HG03139 (cell line): Measurements from ENCODE around the gene NKX1-2.

Experiments used
- ATAC-seq: cut with Tn5 transposase; IDR thresholded peaks from one replicate; pipeline ENCODE4 v1.9.1; 2021; ENCODE audit not compliant: unreplicated experiment

The NKX1-2 gene

DNA sequence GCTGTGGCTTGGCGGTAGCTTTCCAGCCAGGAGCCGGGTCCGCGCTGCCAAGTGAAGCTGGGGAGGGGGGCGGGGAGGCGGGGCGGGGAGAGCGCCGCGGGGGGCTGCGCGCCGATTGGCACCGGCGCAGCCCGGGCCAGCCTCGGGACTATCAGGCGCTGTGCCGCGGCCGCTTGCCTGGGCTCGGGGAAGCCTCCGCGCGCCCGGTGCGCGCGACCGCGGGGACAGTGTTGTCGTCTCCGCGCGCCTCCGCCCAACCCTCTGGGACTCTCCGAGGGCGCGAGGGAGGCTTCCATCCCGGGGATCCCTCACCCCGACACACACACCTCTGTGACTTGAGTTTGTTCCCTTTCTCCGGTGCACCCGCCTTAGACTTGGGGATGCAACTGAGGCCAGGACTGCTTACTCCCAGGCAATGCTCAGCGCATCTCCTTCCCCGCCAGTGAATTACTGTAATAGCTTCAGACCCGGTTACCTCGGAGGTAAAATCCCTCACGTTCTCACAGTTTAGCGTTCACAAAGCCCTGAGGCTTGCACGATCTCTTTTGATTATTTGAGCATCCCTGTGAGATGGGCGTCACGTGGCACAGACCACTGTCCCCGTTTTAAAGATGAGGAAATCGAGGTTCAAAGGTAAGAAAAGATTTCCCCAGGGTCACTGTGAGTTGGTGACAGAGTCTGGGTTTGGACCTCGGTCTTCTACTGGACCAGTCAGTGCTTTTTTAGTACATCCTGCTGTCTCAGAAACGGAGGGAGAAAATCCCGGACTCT is at the start of gene NKX1-2:
TSS of gene NKX1-2 (minus strand) at position 24 of the 771 bp plus-strand sequence. CDS start 92 bp downstream, outside the sequence.
- ATAC-seq: no peak

DNA sequence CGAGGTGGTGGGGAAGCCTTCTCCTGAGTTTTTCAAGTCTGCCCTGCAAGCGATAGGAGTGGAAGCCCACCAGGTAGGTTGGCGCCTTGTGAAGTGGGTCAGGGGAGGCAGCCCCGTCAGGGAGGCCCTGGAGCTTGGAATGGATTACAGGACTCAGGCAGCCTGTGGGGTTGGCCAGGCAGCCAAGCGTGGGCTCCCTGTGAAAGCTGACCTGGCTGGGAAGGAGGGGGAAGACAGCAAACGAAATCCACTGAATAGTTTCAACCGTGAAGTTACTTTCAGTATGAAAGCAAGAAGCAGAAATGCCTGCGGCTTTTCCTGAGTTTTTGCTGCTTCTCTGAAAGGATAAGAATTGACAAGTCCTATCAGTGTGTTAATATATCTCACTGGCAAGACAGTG is 48.2 kb upstream of the NKX1-2 start:
- ATAC-seq: no peak

DNA sequence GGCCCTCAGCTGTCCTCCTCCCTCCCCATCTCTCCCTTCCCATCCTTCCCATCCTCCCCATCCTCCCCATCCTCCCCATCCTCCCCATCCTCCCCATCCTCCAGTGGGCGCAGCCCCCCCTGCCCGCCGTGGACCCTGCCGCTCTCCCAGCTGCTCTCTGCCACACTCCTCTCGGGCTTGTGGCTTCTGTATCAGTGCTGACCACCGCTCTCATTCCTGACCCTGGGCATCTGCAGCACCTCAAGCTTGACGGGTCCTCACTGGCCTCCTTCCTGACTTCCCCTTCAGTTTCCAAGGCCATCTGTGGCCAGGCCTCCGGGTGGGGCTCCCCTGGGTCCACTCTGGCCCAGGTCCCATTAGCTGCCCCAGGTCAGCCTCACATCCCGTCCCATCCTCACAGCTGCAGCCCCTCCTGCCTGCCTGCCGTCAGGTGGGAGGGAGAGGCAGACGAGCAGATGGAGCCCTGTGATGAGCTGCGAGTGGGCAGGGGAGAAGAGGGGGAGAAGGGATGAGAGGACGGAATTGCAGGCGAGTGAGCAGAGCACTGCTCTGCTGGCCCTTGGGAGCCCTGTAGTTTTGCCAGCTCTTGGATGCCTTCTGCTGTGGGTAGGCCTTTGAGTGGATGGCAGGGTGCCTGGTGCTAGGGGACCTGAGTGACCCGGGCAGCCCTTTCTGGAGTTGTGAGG is 47.5 kb upstream of the NKX1-2 start:
- no peak for ATAC-seq

DNA sequence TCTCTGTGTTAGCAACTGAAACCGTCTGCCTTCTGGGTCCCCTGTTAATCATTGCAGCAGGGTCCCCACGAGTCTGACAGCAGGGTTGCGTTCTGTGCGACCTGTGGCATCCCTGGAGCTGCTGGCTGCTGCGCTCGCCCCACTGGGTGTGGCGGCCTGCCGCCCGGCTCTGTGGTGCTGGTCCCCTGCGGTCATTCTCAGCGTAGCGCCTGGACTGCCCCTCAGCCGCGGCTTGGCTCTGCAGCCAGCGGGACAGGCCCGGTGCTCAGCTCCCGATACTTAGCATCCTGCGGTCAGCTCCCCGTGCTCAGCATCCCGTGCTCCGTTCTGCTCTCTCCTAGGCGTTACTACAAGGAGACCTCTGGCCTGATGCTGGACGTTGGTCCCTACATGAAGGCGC is 46.8 kb upstream of the NKX1-2 start:
- no peak for ATAC-seq

DNA sequence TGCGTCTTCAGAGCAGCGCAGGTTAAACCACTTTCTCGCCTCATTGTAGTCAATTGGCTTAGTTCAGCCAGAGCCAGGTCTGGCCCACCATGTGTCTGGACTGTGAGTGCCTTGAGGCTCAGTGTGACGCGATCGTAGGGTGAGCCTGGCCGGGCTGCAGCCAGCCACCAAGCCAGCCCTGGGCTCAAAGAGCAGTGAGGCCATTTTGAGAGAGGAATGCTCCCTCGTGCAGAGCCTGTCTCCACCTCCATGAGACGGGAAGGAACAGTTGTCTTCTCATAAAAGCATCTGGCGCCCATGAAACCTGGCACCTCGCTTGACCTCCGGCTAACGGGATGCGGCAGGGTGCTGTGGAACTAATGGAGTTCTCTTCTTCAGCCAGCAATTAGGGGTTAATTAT is 46.3 kb upstream of the NKX1-2 start:
- ATAC-seq: no peak

DNA sequence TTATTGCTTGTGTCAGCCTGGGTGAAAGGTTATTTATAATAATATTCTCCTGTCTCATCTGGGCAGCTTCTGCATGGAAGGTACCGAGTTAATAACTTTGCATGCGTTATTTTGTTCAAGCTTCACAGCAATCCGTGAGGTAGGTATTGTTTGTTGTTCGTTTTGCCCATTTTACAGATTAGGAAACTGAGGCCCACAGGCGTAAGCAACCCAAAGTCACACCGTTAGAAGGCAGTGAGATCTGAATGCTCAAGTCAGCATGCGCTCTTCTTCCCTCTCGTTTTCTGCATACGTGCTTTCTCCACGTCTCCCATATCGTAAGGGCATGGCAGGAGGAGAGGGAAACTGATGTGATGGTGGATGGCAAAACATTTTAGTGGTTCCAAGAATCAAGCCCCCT is 45.9 kb upstream of the NKX1-2 start:
- ATAC-seq: no peak

DNA sequence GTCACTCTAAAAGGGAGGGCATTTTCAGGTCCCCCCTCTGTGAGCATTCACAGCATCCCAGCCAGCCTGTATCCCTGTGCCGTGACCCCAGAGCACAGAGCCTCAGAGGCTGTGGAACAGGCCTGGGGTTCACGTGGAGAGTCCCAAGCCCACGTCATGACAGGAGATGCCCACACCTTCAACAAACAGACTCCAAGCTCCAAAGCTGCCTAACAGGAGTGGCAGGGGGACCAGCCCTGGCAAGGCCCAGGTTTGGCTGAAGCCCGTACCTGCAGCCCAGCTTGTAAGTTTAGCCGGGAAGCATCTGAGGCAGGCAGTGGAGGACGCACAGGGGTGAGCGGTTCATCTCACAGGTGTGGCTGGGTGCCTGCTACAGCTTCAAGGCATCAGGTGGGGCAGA is 45.3 kb upstream of the NKX1-2 start:
- no peak for ATAC-seq

DNA sequence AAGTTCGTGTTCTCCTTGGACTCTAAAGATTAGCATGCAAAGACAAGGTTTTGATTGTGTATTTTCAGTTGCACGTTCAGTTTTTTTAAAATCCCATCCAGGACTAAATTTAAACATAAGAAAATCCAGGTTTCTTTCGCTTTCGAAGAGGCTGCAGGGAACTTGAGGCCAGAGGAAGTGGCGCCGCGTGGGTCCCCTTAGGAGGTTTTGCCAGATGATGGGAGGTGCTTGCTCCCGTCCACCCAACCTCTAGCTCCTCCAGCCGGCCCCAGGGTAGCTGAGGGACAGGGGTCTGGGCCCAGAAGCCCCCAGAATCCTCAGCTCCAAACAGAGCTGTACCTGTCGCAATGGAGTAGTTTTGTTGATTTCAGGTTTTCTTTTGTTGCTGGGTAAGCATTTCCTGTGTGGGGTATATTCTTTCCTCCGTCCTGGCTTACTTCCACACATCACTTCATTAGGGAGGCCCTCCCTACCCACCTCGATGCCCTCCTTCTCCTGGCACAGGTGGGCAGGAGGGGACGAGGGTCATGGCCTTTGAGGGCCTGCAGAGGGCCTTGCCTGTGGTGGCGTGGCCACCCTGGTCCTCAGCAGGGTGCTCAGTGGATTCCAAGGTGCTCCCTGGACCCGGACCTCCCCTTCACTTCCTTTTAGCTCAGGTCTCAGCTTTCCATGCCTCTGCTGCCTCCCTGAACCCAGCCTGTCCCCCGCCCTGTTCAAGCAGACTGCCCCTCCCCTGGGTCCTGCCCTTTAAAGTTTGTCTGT is 44.4 kb upstream of the NKX1-2 start:
- ATAC-seq: no peak

DNA sequence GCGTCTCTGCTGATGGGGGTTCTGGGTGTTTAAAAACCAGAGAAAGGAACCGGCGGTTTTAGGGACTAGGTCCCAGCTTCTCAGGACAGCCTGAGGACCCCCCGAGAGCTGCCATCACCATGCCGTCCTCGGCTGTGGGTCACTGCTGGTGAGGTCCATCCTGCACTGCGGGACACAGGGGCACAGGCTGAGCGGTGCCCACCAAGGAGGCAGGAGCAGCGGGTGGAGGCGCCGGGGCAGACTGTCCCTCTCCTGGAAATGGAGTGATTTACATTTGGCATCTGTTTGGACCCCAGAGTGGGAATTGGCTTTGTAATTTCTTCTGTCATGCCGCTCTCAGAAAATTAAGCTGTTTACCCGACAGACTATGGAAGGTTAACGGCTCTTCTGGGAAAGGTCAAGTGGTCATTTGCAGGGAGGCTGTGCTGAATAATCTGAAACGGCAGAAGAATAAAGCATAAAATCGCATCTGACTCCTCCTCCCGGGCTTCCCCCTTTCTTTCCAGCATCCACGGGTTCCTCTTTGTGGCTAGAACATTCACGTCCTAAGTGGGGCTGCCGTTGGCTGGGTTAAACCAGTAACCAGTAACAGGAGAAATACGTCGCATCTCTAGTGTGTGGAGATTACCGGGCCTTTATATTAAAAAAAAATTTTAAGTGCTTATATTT is 43.5 kb upstream of the NKX1-2 start:
- ATAC-seq: no peak

DNA sequence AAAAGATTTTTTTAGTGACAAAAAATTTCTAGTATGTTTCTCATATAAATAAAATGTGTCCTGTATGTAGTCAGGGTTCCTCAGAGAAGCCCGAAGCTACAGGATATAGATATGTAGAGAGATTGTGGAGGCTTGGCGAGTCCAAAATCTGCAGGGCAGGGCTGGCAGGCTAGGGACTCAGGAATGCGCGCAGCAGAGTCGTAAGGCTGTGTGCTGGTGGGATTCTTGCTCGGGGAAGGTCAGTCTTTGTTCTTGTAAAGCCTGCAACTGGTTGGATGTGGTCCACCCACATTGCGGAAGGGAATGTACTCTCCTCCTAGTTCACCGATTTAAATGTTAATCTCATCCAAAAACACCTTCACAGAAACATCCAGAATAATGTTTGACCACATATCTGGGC is 42.4 kb upstream of the NKX1-2 start:
- no peak for ATAC-seq

DNA sequence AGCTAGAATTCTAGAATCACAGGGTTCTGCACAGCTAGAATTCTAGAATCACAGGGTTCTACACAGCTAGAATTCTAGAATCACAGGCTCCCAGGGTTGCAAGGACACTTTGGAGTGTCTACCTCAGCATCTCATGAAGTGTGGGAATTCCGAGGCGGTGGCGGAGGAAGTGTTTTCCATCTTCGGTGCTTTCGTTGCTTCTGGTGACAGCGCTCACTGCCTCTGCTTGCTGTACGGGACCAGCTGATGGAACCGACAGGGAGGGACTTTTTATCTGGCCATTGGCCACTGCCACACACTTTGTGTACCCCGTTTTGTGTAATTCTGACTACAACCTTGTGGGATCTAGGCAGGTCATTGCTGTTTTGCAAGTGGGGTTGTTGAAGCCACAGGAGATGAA is 41.3 kb upstream of the NKX1-2 start:
- ATAC-seq: no peak

DNA sequence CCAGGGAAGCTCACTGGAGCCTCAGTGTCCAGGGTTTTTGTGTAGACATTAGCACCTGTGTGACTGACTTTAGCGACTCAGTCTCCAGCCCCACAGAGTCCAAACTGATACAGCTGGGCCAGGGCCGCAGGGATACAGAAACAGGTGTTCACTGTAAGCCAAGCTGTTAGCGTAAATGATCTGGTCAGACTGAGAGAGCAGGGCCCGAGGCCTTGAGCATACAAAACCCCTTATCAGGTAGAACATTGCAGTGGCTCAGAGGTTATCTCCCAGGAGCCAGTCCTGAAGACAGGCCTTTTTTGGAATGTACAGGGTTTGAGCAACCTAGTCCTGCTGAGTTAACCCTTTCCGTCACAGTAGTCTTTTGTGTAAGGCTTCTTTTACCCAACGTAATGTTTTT is 36.8 kb upstream of the NKX1-2 start:
- no peak for ATAC-seq

DNA sequence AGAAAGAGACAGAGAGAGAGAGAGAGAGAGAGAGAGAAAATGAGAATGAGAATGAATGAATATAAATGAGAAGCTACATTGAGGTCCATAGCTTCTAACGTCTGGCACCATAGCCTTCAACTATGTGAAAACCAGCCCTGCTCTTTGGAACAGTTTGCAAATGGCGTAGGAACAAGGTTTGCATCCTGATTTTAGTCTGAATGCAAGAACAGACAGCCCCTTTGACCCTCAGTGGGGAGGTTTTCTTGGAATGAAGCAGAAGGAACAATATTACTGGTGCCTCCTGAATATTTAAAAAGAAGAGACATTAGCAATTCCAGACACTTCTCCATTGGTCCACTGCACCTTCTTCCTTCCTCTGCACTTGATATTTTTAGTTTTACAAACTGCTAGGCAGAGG is 34.8 kb upstream of the NKX1-2 start:
- ATAC-seq: no peak

DNA sequence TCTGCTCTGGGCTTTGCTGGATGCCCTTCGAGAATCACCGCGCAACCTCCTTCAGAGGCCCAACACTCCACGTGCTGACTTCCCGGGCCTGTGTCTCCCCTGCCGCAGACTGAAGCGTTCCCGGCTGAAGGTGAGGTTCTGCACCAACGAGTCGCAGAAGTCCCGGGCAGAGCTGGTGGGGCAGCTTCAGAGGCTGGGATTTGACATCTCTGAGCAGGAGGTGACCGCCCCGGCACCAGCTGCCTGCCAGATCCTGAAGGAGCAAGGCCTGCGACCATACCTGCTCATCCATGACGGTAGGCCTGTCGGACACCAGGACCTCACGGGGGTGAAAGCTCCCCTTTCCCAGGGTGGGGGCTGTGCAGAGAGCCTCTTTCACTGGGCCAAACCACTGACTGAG is 34.2 kb upstream of the NKX1-2 start:
- ATAC-seq: no peak

DNA sequence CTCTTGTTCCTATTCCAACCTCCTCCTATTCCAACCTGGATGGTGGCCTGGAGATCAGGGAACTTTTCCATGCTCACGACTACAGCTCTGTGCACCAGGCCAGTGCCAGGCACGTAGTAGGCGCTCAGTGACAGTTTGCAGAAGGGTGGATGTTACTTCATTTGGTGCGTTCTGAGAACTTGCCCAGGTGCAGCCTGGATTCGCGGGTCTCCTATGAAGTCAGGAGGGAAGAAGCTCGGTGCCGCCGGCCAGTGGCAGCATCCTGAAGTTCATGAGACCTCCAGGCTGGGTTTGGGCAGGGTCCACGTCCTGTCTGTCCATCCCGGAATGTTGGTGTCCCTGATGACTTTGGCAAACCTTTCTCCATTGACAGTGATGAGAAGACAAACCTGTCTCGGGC is 33.0 kb upstream of the NKX1-2 start:
- no peak for ATAC-seq

DNA sequence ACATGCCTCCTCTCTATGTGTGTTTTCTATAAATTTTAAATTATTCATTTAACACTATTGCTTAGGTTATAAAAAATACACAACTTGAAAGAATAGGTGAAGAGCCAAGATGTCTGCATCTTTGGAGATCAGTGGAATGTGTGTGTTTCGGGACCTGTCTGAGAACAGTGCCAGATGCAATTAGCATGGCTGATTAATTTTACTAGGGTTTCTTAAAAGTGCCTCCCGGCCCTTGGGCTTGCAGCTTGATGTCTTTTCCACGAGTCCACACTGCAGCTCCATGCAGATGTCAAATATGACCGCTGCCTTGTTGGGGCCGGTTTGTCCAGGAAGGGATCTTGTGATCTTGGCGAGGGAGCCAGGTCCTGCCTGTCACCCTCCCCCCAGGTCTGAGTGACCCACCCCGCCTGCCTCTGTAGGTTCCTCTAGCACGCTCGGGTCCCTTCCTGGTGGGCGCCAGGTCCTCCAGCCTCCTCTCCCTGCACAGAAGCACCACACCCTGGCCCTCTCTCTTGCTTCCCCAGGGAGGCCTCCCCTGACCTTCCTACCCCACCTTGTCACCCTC is 32.5 kb upstream of the NKX1-2 start:
- no peak for ATAC-seq

DNA sequence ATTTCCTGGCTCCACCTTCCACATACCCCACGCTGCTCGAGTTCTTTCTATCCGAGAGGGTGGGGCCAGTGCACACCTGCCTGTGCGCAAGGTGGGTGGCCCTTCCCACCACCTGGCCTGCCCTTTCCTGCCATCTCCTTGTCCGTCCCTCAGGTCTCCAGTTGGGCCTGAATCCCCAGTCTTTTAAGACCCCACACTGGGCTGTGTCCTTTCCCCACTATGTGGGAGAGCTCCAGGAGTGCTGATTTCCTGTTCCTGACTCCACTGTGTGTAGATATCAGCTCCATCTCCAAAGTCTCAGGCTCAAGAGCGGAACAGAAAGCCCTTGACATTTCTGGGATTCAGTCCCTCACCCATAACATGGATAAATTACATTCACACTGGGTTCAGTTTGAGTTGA is 31.9 kb upstream of the NKX1-2 start:
- ATAC-seq: no peak

DNA sequence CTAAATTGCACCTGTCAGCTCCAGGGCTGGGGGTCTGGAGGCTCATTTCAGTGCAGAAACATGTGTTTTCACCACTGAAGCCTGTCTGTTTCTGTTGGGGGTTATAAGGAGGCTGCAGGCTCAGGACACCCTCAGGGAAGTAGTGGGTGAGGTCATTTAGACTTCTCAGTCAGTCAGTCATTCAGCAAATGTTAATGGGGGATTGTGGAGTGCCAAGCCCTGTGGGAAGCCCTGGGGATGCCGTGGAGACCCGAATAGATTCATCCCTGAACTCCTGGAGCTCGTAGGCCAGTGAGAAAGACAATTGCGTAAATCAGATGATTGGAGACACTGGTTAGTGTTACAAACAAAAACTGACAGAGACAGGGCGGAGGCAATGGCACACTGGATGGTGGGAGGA is 31.0 kb upstream of the NKX1-2 start:
- no peak for ATAC-seq

DNA sequence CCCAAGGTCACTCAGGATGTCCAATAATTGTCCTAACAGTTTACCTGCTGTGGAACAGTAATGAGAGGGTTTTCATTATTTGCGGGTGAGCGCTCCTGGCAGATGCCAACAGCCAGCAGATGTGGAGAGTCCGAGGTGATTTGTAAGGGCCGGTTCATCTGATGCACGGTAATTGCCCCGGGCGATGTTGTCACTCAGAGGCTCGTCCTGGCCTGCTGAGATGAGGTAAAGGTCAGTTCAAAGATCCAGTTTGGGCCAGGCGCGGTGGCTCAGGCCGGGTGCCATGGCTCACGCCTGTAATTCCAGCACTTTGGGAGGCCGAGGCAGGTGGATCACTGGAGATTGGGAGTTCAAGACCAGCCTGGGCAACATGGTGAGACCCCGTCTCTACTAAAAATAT is 28.7 kb upstream of the NKX1-2 start:
- ATAC-seq: no peak

DNA sequence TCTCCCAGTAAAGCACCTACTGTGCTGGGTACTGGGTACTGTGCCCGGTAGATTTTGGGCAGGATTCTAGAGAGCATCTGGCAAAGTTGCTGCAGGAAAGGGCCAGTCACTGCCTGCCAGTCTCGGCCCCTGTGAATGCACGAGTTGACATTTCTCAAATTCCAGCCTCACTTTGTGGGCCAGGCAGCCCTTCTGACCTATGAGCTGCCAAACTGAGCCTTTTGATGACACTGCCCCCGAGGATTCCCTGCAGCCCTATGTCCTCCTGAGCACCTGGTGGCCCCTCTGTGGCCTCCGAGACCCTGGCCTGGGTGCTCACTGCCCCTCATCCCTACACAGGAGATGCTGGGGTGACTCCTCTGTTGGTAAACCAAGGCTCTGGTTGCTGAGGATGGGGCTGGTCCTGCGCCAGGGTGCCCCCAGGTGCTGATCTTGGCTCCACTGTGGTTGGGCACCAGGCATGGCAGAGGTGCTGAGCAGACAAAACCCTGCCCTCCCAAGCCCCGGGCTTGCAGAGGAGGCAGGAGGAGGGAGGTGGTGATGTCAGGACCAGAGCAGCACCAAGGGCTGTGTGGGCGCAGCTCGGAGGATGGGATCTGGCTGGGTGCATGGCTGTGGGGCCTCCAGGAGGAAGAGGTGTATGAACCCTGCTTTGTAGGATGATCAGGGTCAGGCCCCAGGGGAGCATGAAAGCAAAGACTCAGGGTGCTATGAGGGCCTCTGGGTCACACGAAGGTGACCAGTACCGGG is 28.0 kb upstream of the NKX1-2 start:
- ATAC-seq: no peak
